NCI-H2107 (cell line): Measurements from ENCODE around the gene PANX2.
"Not testable (repeated sequence)": the region's sequence is repeated elsewhere in the genome, so short reads cannot be mapped to it uniquely, and the experiment has no call there.

ENCODE experiments used
- DNase-seq: peaks from one replicate; lab custom pipeline; 2025; lab: John Stamatoyannopoulos, UW

PANX2 gene

GRCh38 chr22:50147258-50148165 is 23.0 kb upstream of the PANX2 start:
- not testable (repeated sequence) for DNase-seq

DNA sequence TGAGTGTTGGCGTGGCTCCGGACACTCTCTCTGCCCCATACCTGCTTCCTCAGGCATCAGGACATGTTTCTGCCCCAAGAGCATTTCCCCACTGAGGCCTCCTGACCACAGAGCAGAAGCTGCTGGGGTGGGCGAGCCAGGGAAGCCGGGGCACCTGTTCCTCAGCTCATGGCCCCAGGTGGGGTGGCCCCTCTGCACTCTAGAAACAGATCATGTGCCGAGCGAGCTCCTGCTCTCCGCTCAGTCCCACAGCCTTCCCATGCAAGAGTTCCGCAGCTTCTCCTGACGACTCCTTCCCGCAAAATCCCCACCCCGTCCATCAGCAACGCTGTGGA is 22.4 kb upstream of the PANX2 start:
- DNase-seq = no peak

DNA sequence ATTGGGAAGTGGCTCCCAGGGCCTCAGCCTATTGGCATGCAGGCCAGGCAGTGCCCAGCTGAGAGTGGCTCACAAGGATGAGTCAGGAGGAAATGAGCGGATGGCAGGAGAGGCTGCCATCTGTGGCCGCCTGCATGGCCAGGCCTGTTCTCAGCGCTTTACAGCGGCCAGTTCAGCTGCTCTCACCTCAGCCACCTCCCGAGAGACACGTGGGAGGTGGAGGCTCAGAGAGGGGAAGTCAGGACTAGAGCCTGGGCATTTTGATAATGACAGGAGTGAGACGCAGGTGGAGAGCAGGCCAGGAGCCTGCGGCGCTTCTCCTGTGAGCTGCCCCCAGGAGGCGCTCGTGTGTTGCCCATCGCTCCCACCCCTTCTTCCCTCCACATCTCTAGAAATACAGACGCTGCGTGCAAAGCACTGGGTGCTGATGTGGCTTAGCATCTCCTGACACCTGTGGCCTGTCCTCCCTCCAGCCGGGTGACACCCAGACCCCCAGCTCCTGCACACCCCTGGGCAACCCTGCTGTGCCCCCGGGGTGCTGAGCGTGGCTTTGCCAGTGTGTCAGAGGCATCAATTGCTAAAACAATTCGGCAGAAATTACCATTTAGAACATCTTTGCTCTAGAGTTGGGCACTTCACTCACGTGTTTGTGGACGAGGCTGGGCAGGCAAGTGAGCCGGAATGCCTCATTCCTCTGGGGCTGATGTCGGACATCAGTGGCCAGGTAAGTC is 21.4 kb upstream of the PANX2 start:
- no peak for DNase-seq

DNA sequence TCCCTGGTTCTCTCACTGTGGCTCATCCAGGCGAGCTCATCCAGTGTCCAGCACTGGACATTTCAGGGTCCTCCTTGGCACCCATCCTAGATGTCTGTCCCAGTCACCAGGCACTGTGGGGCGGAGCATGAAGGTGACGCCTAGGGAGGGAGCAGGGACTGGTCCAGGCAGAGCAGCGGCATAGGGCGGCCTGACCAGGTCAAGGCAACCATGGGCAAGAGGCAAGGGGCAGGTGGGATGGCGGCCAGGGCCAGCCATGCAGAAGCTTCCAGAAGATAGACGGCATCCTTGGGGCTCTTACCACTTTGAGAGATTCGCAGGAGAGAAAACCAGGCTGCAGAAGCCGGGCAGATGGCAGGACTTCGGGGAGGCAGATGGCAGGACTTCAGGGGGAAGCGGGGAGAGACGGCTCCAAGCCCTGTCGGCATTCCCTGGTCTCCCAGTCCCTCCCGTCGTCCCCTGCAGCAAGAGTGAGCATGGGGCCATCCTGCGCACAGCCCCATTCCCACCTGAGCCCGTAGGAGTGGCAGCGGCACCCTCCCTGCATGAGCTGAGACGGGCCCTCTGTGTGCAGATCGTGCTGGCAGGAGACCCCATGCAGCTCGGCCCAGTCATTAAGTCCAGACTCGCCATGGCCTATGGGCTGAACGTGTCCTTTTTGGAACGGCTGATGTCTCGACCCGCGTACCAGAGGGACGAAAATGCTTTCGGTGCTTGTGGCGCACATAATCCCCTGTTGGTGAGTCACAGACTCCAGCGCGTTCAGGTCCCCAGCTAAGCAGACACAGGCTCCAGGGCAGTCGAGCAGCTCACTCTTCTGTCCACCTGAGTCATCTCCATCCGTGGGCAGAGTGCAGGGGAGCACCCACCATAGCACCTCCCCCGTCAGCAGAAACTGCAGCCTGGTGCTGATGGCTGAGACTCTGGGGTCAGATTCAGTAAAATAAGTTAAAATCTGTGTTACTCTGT is 20.1 kb upstream of the PANX2 start:
- DNase-seq = no peak

- no peak for DNase-seq
These were observed 18.7 kb upstream of the PANX2 start for GRCh38 chr22:50151571-50152537.

DNA sequence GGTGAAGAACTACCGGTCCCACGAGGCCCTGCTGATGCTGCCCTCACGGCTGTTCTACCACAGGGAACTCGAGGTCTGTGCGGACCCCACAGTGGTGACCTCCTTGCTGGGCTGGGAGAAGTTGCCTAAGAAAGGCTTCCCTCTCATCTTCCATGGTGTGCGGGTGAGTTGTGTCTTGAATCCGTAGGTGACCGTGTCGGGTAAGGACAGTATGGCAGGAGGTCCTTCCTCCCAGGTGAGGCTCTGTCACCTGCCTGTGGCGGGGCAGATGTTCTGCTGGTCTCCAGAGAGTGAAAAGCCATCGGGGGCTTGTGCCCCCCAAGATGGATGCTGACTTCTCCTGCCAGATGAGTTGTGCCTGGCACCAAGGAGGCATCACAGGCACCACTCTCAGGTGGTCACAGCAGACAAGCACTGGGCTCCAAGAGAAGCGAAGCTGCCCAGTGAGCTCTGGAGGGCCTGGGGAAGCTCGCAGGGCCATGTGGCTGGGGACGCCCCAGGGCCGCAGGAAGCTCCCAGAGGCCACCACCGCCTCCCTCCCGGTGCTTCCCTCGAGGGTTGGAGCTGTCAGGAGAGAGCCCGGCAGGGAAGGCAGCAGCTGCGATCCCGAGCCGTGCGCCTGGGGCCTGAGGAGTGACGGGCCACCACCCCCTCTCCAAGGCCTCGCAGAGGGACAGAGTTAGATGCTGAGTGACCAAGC is 17.3 kb upstream of the PANX2 start:
- no peak for DNase-seq

- no peak for DNase-seq
These were observed 16.8 kb upstream of the PANX2 start for GRCh38 chr22:50153756-50154140.

GRCh38 chr22:50157709-50158375 is 12.7 kb upstream of the PANX2 start:
- no peak for DNase-seq

DNA sequence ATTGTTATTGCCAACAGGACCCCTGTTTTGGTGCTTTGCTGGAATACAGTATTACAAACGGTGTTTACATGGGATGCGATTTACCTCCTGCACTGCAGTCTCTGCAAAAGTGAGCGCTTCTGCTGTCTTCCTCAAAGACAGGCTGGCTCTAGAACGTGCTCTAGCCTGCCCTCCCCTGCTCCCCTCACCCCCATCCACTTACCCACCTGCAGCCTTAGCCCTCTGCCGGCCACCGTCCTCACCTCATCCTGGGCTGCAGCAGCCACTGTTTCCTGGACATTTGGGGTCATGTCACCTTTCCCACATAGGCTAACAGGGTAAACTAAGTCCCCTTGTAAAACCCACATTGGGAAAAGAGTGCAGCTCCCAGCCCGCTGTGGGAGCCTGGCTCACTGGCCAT is 9.6 kb upstream of the PANX2 start:
- no peak for DNase-seq

DNA sequence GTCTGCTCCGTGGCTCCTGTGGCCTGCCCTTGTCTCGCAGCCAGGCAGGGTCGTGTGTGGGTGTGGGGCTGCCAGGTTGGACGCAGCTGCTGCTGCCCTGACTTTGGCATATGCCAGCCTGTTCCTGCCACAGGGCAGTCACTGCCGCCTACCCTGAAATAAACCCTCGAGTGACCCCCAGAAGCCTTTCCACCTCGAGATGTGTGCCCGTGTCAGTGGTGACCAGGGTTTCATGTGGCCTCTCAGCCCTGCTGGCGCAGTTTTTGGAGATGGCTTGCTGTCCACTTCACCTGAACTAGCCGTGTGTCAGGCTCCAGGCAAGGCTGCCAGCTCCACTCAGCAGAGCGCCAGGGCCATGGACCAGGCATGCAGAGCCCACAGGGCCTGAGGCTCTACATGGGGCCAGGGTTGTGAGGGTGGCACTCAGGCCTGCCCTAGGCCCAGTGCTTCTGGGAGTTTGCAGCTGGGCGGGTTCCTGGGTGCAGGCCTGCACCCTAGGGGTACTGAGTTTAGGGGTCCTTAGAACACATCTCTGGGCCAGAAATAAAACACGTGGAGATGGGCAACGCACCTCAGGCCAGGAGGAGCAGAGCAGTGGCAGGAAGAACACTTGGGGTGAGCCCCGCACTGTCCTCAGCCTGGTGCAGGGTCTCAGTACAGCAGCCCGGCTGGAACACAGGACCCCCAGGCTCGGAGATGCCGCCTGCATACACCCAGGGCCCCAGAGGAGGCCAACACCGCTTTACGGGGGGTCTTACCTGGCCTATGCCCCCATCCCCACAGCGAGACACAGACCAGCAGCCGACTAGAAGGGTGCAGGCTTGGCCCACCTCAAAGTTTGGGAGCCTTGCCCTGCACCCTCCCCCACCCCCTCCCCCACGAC is 8.8 kb upstream of the PANX2 start:
- DNase-seq = no peak

GRCh38 chr22:50162391-50162956 is 8.1 kb upstream of the PANX2 start:
- DNase-seq = no peak

- DNase-seq = no peak
These were observed 5.0 kb upstream of the PANX2 start for GRCh38 chr22:50165436-50166123.

DNA sequence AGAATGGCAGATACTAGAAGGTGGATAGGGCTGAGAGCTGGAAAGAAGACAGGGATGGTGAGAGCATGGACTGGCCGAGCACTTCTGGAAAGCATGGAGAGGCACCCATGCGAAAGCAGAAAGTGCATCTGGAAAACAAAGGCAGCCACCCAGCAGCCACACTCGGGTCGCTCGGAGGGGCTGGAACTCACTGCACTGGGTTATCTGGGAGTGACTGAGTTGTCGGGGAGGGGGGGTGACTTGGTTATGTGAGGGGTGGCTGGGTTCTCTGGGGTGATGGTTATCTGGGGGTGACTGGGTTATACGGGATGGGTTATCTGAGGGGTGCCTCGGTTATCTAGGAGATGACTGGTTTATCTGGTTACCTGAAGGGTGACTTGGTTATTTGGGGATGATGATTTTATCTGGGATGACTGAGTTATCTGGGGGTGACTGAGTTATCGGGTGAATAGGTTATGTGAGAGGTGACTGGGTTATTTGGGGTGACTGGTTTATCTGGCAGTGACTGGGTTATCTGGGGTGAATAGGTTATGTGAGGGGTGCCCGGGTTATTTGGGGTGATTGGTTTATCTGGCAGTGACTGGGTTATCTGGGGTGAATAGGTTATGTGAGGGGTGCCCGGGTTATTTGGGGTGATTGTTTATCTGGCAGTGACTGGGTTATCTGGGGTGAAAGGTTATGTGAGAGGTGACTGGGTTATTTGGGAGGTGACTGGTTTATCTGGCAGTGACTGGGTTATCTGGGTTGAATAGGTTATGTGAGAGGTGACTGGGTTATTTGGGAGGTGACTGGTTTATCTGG is 2.6 kb upstream of the PANX2 start:
- no peak for DNase-seq

- DNase-seq = not testable (repeated sequence)
These were observed 1.9 kb upstream of the PANX2 start for GRCh38 chr22:50168490-50169180.

GRCh38 chr22:50169181-50169759 is 1.3 kb upstream of the PANX2 start:
- DNase-seq = no peak

DNA sequence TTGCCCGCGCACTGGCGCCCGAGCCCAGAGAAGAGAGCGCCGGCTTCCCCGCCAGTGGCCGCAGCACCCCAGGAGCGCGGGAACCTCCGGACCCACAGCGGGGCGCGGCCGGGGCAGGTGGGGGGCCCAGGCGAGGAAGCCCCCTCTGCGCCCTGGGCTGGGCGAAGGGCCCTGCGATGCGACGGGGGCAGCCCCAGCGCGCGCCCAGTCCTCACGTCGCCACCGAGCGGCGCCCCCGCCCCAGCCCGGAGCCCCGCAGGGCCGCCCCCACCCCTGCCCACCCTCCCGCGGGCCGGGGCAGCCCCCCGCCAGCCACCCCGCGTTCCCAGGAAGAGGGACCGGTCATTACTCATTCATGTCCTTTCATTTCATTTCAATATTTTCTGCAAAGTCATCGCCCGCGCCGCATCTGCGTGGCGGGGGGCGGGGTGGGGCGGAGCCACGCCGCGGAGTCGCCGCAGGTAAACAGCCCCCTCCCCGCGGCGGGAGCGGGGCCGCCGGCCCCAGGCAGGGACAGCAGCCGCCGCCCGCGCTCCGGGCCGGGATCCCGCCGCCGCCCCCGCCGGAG is 673 bp upstream of the PANX2 start:
- DNase-seq = no peak
